PFSK-1 (cell line): ENCODE results near the gene ANKRD10.

Experiments
- FOXP2 ChIP-seq: optimal IDR thresholded peaks from 2 replicates; pipeline ENCODE3; 2011; ENCODE audit warnings: borderline replicate concordance, control low read depth, inconsistent platforms; ENCODE audit not compliant: insufficient read depth; ENCODE audit errors: extremely low read length, extremely low read depth
- POLR2AphosphoS5 ChIP-seq: IDR thresholded peaks from 2 replicates; pipeline ENCODE4 v1.6.1; 2012; ENCODE audit warnings: low read depth, mild to moderate bottlenecking, control low read depth, low read length, moderate library complexity
- REST ChIP-seq, 2 experiments: IDR thresholded peaks; 2 replicates each; pipeline versions ENCODE4 v1.6.1 to v1.8.0; 2011 to 2012; ENCODE audit warnings: low read depth in 2 of 2, low read length in 2 of 2, control low read depth in 1 of 2, inconsistent platforms in 1 of 2, mild to moderate bottlenecking in 1 of 2, moderate library complexity in 1 of 2; ENCODE audit not compliant: insufficient read depth in 1 of 2
- SIN3A ChIP-seq: IDR thresholded peaks from 2 replicates; pipeline ENCODE4 v1.6.1; 2012; ENCODE audit warnings: mild to moderate bottlenecking, low read length, moderate library complexity, borderline replicate concordance; ENCODE audit not compliant: insufficient read depth
- TAF1 ChIP-seq: IDR thresholded peaks from 2 replicates; pipeline ENCODE4 v1.6.1; 2012; ENCODE audit warnings: low read length, control low read depth, borderline replicate concordance; ENCODE audit not compliant: insufficient read depth

- TF ChIP-seq POLR2AphosphoS5 (no peak), TAF1 (no peak), FOXP2 (no peak), SIN3A (no peak), REST (IDR thresholded peaks at IDR 0.05; ENCODE audit: insufficient read depth in 1 of 2, low read depth in 2 of 2, low read length in 2 of 2) (no peak)
Observed at GRCh38 chr13:110883542-110883941, 31.3 kb downstream of the ANKRD10 start.
